BE2C (cell line): ENCODE data around the gene ADGRA3.

Source experiments
- DNase-seq: peaks from one replicate; pipeline ENCODE4 v3.0.0-alpha.2; 2020
- H3K27me3 ChIP-seq: fragments of 250-450 bp; sonication (Bioruptor Pico); 2 replicates; pipeline ENCODE4 v1.5.1; 2020; ENCODE audit warnings: mild to moderate bottlenecking
- H3K36me3 ChIP-seq: fragments of 250-450 bp; sonication (Bioruptor Pico); 2 replicates; pipeline ENCODE4 v1.5.1; 2020; ENCODE audit warnings: mild to moderate bottlenecking
- H3K4me1 ChIP-seq: fragments of 250-450 bp; sonication (Bioruptor Pico); 2 replicates; pipeline ENCODE4 v1.5.1; 2020
- H3K4me3 ChIP-seq: 2 replicates; pipeline ENCODE4 v1.5.1; 2011; ENCODE audit warnings: low read depth, low read length
- H3K9me3 ChIP-seq: fragments of 250-450 bp; sonication (Bioruptor Pico); 2 replicates; pipeline ENCODE4 v1.5.1; 2020
- TF ChIP-seq, protein P1 (sequence below): IDR thresholded peaks from 2 replicates; pipeline ENCODE4 v1.5.1; 2012; ENCODE audit warnings: mild to moderate bottlenecking, low read depth, low read length

The ADGRA3 gene

DNA sequence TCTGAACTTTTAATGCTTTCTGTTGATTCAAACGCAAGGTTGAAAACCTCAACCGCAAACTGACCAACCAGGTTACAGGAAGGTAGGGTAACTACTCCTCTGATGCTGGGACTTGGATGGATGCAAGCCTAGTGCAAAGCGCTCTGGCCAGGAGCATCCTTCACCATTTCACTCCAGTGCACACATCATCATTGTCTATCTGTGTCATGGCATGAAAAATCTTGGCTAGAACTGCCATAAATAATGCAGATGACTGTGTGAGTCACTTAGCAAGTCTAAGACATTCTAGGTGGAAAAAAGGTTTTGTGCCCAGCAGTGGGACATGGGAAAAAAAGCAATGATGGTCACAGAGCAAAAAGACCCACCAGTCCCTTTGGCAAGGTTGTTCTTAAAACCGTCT lies 10.9 kb downstream of the ADGRA3 start:
- Histone ChIP-seq H3K4me3 (no peak overlapping the region), H3K9me3 (no peaks in the 10 kb centered on the region), H3K4me1 (no peaks in the 10 kb centered on the region), H3K36me3 (no peaks in the 10 kb centered on the region; the same call in 1 of the 2 replicates), H3K27me3 (no peaks in the 10 kb centered on the region)
- TF ChIP-seq, protein P1, sequence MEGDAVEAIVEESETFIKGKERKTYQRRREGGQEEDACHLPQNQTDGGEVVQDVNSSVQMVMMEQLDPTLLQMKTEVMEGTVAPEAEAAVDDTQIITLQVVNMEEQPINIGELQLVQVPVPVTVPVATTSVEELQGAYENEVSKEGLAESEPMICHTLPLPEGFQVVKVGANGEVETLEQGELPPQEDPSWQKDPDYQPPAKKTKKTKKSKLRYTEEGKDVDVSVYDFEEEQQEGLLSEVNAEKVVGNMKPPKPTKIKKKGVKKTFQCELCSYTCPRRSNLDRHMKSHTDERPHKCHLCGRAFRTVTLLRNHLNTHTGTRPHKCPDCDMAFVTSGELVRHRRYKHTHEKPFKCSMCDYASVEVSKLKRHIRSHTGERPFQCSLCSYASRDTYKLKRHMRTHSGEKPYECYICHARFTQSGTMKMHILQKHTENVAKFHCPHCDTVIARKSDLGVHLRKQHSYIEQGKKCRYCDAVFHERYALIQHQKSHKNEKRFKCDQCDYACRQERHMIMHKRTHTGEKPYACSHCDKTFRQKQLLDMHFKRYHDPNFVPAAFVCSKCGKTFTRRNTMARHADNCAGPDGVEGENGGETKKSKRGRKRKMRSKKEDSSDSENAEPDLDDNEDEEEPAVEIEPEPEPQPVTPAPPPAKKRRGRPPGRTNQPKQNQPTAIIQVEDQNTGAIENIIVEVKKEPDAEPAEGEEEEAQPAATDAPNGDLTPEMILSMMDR, result no peak
- DNase-seq, result no peak

DNA sequence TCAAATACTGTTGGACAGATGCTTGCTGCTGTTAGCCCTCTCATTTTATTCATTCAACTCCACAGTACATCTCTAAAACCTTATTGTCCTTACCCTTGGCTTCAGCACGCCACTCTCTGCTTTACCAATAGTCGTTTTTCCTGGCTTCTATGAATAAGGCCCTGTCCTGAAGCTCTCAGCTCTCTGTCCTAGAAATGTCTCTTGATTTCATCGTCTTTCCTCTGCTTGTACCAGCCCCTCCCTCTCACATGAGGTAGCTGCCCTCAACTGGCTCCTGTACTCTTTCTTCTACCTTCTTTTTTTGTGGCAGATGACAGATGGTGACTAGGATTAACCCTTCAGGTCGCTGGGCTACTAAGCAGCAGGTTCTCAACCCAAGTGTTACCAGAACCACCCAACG lies 11.4 kb downstream of the ADGRA3 start:
- Histone ChIP-seq H3K4me1 (no peaks in the 10 kb centered on the region), H3K27me3 (no peaks in the 10 kb centered on the region), H3K4me3 (no peak overlapping the region), H3K9me3 (no peaks in the 10 kb centered on the region), H3K36me3 (no peaks in the 10 kb centered on the region; the same call in 1 of the 2 replicates)
- DNase-seq, result no peak
- TF ChIP-seq, protein P1, result no peak

DNA sequence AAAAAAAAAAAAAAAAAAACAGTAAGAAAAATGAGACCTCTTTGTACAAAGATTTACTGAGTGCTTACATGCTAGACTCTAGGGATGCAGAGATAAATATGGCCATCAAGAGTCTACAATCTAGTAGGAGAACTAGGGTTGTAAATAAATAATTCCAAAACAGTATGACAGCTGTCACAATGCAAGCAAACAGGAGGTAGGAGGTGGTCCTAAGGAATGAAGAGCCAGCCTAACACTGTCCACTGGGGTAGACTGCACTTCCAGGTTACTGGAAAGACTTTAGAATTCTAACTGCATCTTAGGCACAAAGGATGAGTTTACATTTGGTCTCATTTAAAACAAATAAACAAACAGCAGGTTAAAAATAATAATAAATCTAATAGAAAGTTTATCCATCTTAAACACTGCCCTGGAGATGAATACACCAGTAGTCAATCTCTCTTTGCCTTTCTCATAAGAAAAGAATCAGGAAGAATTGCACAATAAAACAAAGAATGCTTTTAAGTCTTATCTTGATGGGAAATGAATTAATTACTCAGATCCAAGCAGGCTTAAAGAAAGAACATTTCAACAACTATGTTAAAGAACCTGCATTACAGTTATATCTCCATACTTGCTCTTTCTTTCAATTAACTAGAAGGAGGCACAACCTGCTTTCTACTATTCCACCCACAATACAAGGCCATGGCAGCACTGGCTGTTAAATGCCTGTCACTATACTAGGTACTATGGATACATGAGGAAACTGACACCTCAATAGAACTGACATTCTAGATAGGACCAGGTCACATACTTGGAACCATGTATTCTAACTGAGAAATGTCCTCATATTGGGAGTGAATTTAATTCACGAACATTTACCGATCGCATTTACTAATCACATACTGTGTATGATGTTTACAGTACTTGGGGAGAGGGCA lies 12.7 kb downstream of the ADGRA3 start:
- TF ChIP-seq, protein P1, result no peak
- no peaks in the 10 kb centered on the region for H3K9me3 ChIP-seq
- no peak overlapping the region for H3K4me3 ChIP-seq
- H3K4me1 ChIP-seq, result no peaks in the 10 kb centered on the region
- no peaks in the 10 kb centered on the region; the same call in 1 of the 2 replicates for H3K36me3 ChIP-seq
- H3K27me3 ChIP-seq, result no peaks in the 10 kb centered on the region
- DNase-seq, result no peak

DNA sequence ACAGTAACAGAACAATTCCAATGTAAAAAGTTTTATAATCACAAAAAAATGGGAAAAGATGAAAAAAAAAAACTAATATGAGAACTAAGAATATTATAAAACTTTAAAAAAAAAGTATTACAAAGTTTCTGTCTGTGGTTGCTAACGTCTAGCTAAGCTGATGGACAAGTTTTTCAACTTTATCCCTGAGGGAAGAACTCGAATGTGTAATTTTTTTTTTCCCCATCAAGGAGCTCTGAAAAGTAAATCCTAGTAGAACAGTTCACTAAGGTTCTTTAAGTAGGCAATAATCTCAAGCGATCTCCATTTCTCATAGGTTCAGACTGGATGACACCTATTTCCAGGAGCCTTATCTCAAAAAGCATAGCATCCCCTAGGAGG lies 14.2 kb downstream of the ADGRA3 start:
- TF ChIP-seq, protein P1, result no peak
- Histone ChIP-seq H3K9me3 (no peaks in the 10 kb centered on the region), H3K4me3 (no peak overlapping the region), H3K36me3 (no peaks in the 10 kb centered on the region; the same call in 1 of the 2 replicates), H3K27me3 (no peaks in the 10 kb centered on the region), H3K4me1 (no peaks in the 10 kb centered on the region)
- no peak for DNase-seq

DNA sequence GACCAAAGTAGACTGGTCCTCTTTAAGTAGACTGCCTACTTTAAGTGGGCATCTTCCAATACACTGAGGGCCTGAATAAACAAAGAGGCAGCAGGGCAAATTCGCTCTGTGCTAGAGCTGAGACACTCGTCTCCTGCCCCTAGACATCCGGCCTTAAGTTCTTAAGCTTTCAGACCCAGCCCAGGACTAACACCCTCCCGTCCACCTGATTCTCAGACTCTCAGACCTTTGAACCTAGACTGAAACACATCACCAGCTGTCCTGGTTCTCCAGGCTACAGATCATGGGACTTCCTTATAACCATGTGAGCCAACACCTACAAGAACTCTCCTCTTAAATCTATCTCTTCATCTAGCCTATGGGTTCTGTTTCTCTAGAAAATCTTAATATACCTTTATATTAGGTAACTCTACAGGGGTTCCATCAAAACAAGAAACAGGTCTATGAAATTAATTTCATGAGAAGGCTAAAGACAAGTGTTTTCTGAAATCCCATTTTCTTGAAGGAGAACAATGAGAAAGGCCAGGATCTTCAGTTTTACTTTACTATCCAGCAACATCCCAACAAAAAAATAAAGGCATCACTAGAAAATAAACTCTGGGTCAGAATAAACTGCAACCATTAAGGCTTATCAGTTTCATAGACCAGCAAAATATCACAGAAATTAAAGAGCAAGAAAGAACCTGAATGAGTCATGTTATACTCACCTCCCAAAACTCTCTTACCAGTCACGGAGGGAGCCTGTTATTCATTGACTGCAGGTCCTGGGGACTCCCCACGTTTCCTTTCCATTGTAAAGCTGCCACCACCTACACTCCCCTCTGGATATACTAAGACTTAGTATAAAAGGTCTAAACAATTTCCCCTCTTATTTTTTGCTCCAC lies 14.8 kb downstream of the ADGRA3 start:
- Histone ChIP-seq H3K4me1 (no peaks in the 10 kb centered on the region), H3K9me3 (no peaks in the 10 kb centered on the region), H3K36me3 (no peaks in the 10 kb centered on the region; the same call in 1 of the 2 replicates), H3K27me3 (no peaks in the 10 kb centered on the region), H3K4me3 (no peak overlapping the region)
- TF ChIP-seq, protein P1, result no peak
- no peak for DNase-seq
